GM19099 (cell line): ENCODE results near the gene TMEM37.

Experiments used
- POLR2A ChIP-seq: IDR thresholded peaks from 3 replicates; pipeline ENCODE4 v1.6.1; 2011; ENCODE audit warnings: low read depth; ENCODE audit not compliant: insufficient read length; ENCODE audit errors: extremely low read depth

Gene TMEM37

DNA sequence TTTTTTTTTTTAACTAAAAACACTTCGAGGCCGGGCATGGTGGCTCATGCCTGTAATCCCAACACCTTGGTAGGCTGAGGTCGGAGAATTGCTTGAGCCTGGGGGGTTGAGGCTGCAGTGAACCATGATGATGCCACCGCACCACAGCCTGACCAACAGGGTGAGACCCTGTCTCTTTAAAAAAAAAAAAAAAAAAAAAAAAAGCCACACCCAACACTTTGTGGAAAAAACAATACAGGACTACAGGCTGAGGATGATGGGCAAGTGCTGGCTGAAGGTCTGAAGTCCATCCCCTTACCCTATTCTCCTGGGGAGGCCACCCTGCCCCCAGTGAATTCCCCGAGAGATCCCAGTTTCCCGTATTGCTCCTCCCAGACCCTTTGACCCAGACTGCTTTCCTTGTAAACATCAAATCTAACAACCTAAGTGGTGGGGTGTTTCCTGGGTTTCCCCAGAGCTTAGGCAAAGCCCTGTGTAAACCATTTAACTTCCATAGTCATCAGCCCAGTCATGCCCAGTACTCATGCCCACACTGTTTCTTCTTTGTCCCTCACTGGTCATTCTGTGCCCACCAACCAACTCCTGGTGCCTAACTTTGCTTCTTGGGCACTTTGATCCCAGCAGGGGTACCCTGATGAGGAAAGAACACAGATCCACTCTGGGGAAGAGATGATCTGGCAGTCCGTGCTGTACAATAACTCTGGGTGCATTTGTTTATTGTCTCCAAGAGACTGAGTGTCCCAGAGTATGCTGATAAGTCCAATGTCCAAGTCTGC is 5.8 kb upstream of the TMEM37 start:
- TF ChIP-seq POLR2A: no peak

GRCh38 chr2:119426396-119426675 is 5.3 kb upstream of the TMEM37 start:
- no peak for TF ChIP-seq POLR2A

- TF ChIP-seq POLR2A: no peak
These were observed 4.8 kb upstream of the TMEM37 start for GRCh38 chr2:119426801-119427395.

DNA sequence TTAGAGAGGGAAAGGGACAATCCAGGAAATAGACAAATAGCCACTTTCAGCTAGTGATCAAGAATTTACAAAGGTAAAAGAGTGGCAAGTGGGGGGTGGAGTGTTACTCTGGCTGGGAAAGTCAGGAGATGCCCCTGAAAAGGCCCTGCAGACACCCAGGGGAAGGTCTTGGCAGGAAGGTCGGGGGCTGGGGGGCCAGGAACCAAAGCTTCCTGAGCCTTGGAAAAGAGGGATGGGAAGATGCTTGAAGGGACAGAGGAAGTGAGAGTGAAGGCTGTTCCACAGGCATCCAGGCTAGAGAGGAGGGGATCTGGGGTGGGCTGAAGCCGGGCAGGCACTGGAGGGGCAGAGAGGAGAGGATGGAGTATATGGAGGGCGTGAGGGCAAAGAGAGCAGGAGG is 3.9 kb upstream of the TMEM37 start:
- no peak for TF ChIP-seq POLR2A

DNA sequence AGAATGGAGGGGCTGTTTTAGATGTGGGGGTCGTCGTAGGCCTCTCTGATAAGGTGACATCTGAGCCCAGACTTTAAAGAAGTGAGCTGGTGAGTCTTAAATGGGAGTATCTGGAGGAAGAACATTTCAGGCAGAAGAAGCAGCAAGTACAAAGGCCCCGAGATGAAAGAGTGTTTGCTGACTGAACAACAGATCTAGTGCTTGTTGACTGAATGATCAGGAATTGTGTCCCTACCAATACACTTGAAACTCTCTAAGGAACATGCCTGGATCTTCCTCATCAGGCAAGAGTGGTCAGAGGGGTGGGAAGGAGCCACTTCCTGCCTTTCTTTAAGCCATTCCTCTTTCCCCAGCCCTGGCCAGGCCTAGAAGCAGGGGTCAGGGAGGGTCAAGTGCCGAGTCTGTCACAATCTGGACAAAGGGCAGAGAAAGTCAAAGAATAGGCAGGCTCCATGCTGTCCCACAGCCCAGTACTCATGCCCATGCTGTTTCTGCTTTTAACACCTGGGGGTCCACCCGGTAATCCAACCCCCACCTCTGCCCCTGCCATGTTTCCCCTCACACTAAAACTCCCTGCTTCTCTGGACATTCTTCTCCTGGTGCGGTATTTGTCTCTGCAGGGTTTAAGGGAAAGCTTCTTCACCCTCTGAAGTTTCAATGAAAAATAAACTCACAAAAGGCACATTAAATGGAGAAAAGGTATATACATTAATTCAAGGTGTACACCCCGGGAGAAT is 3.0 kb upstream of the TMEM37 start:
- no peak for TF ChIP-seq POLR2A

- no peak for TF ChIP-seq POLR2A
These were observed 2.3 kb upstream of the TMEM37 start for GRCh38 chr2:119429225-119429981.

GRCh38 chr2:119430023-119430498 is 1.6 kb upstream of the TMEM37 start:
- no peak for TF ChIP-seq POLR2A

DNA sequence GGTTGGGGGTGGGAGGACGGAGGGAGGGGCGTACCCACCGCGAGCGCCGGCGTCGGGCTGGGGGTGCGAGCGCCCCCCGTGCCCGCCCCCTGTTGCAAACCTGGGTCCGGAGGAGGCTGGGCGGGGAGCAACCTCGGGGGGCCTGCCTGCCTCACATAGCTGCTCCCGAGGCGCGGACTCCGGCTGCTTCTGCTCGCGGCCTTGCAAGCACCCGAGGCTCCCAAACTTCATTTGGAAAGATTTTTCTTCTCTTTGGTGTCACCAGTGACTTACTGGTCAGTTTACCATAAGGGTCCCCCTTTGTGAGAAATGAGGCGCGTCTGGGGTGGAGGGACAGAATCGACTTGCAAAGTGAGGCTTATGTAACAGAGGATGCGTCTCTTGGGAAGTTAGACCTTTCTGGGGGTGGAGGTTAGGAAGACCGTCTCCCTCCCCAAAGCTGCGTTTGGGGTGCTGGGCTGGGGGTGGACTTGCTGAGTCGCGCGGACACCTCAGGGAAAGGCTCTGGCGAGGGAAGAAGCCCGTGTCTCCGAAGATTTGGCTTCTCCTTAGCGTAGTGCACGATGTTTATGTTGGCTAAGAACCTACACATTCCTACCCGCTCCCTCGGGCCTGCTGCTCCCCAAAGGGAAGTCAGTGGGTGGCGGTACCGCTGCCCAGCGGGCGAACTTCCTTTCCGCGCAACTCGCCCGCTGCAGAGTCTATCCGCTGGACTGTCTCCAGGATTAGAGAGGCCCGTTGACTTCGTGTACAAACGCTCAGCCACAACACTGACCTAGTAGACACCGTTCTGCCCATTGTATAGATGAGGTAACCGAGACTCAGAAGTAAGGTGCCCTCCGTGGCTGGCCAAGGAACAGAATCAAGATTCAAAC is 559 bp downstream of the TMEM37 start:
- TF ChIP-seq POLR2A: no peak

DNA sequence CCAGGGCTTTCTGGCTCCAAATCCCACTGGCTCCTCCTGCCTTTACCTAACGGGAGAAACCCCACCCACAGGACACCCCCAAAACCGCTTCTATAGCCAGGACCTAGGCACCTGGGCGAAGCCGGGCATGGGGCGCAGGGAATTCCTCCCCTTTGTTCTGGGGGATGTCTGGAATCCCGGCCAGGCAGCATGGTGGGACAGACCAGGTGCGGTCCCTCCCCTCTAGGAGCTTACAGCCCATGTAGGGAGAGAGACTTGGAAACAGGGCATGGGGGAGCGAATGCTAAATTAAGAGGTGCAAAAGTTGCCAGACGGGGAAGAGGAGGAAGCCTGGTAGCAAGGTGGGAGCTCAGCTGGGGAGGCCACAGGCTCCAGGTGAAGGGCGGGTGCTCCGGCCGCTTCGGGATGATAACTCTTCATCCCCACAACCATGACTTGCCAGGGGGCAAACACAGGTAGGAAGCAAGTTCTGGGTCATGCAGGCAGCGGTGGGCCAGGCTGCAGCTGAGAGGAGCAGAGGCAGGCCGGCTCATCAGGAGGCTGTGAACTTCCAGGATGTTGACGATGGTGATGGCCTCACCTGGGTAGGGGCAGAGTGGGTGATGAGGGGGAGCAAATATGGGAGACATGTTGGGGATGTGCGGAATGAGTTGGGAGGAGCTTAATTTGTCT is 1.3 kb downstream of the TMEM37 start:
- no peak for TF ChIP-seq POLR2A

- TF ChIP-seq POLR2A: no peak
These were observed 2.1 kb downstream of the TMEM37 start for GRCh38 chr2:119433636-119434327.

DNA sequence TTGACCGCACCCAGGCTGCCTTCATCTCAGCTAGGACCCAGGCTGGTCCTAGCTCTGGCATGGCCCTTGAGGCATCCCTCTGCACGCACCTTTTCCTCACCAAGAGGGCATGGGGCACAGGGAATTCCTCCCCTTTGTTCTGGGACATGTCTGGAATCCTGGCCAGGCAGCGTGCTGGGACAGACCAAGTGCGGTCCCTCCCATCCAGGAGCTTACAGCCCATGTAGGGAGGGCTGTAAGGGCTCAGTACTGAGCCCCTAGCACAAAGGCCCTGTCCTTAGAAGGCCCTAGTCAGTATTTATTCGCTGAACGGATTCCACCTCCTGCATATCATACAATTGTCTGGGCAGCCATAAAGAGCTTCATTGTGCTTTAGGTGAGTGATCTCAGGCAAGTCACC is 3.0 kb downstream of the TMEM37 start:
- TF ChIP-seq POLR2A: no peak

- TF ChIP-seq POLR2A: no peak
These were observed 3.7 kb downstream of the TMEM37 start for GRCh38 chr2:119435081-119435952.
